ENCODE measurements around the gene ITGA11. TPM values are rescaled to one million over a fixed set of nuclear protein-coding genes. Genes with fewer than 3 reads are reported as not detected.

ITGA11 gene
- total RNA-seq, 1 donor from 2014 or later = 23.5 TPM

GRCh38 chr15:68415501-68416157 is 16.3 kb downstream of the ITGA11 start:
- peak; percentile 65 for ATAC-seq

GRCh38 chr15:68415061-68415460 is 16.9 kb downstream of the ITGA11 start:
- intact Hi-C loops (cut with micrococcal nuclease) = no loop called here
- ATAC-seq = no peak
- no peak for DNase-seq

More at GRCh38 chr15:68415501-68416157, 16.3 kb downstream of the ITGA11 start:
- intact Hi-C loops (cut with micrococcal nuclease) = no loop called here
- DNase-seq = peak; percentile 57

- ATAC-seq = no peak
- intact Hi-C loops (cut with micrococcal nuclease) = no loop called here
- no peak for DNase-seq
These were observed 17.4 kb downstream of the ITGA11 start for GRCh38 chr15:68414591-68414990.

- DNase-seq (no peak), ATAC-seq (no peak)
- intact Hi-C loops (cut with micrococcal nuclease) = no loop called here
These were observed 17.8 kb downstream of the ITGA11 start for GRCh38 chr15:68414206-68414555.

- peak; percentile 32 for ATAC-seq
- peak; percentile 61 for DNase-seq
- intact Hi-C loops (cut with micrococcal nuclease) = no loop called here
These were observed 18.4 kb downstream of the ITGA11 start for GRCh38 chr15:68413363-68414205.

- DNase-seq = no peak
- no peak for ATAC-seq
- intact Hi-C loops (cut with micrococcal nuclease) = no loop called here
These were observed 19.7 kb downstream of the ITGA11 start for GRCh38 chr15:68412218-68412617.

GRCh38 chr15:68411735-68412134 is 20.2 kb downstream of the ITGA11 start:
- ATAC-seq (no peak), DNase-seq (no peak)
- intact Hi-C loops (cut with micrococcal nuclease) = no loop called here

GRCh38 chr15:68411343-68411675 is 20.7 kb downstream of the ITGA11 start:
- DNase-seq (no peak), ATAC-seq (no peak)
- intact Hi-C loops (cut with micrococcal nuclease) = no loop called here

GRCh38 chr15:68410466-68411342 is 21.3 kb downstream of the ITGA11 start:
- no peak for ATAC-seq
- intact Hi-C loops (cut with micrococcal nuclease) = no loop called here

GRCh38 chr15:68409736-68410370 is 22.1 kb downstream of the ITGA11 start:
- ATAC-seq = no peak
- DNase-seq = no peak
- intact Hi-C loops (cut with micrococcal nuclease) = no loop called here

More at GRCh38 chr15:68410466-68411342, 21.3 kb downstream of the ITGA11 start:
- DNase-seq = no peak

- intact Hi-C loops (cut with micrococcal nuclease) = no loop called here
- DNase-seq (no peak), ATAC-seq (no peak)
These were observed 23.0 kb downstream of the ITGA11 start for GRCh38 chr15:68408971-68409370.

GRCh38 chr15:68407886-68408881 is 23.8 kb downstream of the ITGA11 start:
- intact Hi-C loops (cut with micrococcal nuclease) = no loop called here
- no peak for DNase-seq
- ATAC-seq = no peak

GRCh38 chr15:68407141-68407885 is 24.6 kb downstream of the ITGA11 start:
- DNase-seq (no peak), ATAC-seq (no peak)
- intact Hi-C loops (cut with micrococcal nuclease) = no loop called here

- ATAC-seq = no peak
- DNase-seq = no peak
- intact Hi-C loops (cut with micrococcal nuclease) = no loop called here
These were observed 26.3 kb downstream of the ITGA11 start for GRCh38 chr15:68405378-68406250.

GRCh38 chr15:68404056-68404798 is 27.7 kb downstream of the ITGA11 start:
- intact Hi-C loops (cut with micrococcal nuclease) = no loop called here
- DNase-seq = no peak
- no peak for ATAC-seq

All from left ventricle myocardium superior (tissue), 1 donor.